Middle frontal gyrus (tissue), 1 donor: ENCODE results near the gene LTB4R.

ENCODE experiments used
- DNase-seq: peaks from one replicate; pipeline ENCODE4 v3.0.0-alpha.2; 2015; ENCODE audit warnings: low spot score; ENCODE audit errors: extremely low spot score

LTB4R gene

GRCh38 chr14:24278424-24278823 lies 32.9 kb upstream of the LTB4R start:
- no peak for DNase-seq

- DNase-seq = no peak
Observed at GRCh38 chr14:24279301-24280186, 31.8 kb upstream of the LTB4R start.

- no peak for DNase-seq
Observed at GRCh38 chr14:24280797-24281460, 30.4 kb upstream of the LTB4R start.

- DNase-seq = no peak
Observed at GRCh38 chr14:24281636-24282035, 29.7 kb upstream of the LTB4R start.

GRCh38 chr14:24282736-24283135 lies 28.6 kb upstream of the LTB4R start:
- no peak for DNase-seq

GRCh38 chr14:24283796-24284460 lies 27.4 kb upstream of the LTB4R start:
- DNase-seq = no peak

- DNase-seq = no peak
Observed at GRCh38 chr14:24284501-24285035, 26.7 kb upstream of the LTB4R start.

- DNase-seq = no peak
Observed at GRCh38 chr14:24285351-24285750, 26.0 kb upstream of the LTB4R start.

- DNase-seq = no peak
Observed at GRCh38 chr14:24286996-24287395, 24.3 kb upstream of the LTB4R start.

GRCh38 chr14:24289649-24290280 lies 21.5 kb upstream of the LTB4R start:
- DNase-seq = no peak

GRCh38 chr14:24290746-24291145 lies 20.6 kb upstream of the LTB4R start:
- DNase-seq = no peak

GRCh38 chr14:24291446-24292117 lies 19.7 kb upstream of the LTB4R start:
- no peak for DNase-seq

- DNase-seq = no peak
Observed at GRCh38 chr14:24292118-24292807, 19.0 kb upstream of the LTB4R start.

- no peak for DNase-seq
Observed at GRCh38 chr14:24293525-24293924, 17.8 kb upstream of the LTB4R start.

GRCh38 chr14:24296341-24297157 lies 14.8 kb upstream of the LTB4R start:
- peak; percentile 43 for DNase-seq

GRCh38 chr14:24297190-24297964 lies 13.9 kb upstream of the LTB4R start:
- no peak for DNase-seq

GRCh38 chr14:24298892-24299254 lies 12.4 kb upstream of the LTB4R start:
- DNase-seq = no peak

- peak; percentile 84 for DNase-seq
Observed at GRCh38 chr14:24299255-24300191, 11.8 kb upstream of the LTB4R start, which contains the start of the genes DHRS1 and NOP9. Gene DHRS1 (minus strand): TSS chr14:24299780. CDS start chr14:24299106, 674 bp downstream. Gene NOP9 (plus strand): TSS chr14:24299850. CDS start chr14:24299955, 105 bp downstream.
